Measurements from ENCODE around the gene SGMS1. TPM values are rescaled to one million over a fixed set of nuclear protein-coding genes. Genes with fewer than 3 reads are reported as not detected.

SGMS1 gene
- total and polyA plus RNA-seq, 2 experiments from 2014 or later: 15.0 to 34.7 TPM

- H3K27me3 ChIP-seq (ENCODE audit: insufficient read depth): no peaks in the 10 kb centered on the region
- no peaks in the 10 kb centered on the region for H4K20me1 ChIP-seq (replicated peaks; ENCODE audit: insufficient read depth)
- H3K4me2 ChIP-seq: no peak overlapping the region
- no peak for DNase-seq (ENCODE audit: low spot score)
- H3K36me3 ChIP-seq (ENCODE audit: insufficient read depth): no peaks in the 10 kb centered on the region
- Mint-ChIP-seq H3K4me1 (peaks cover 6% of the 10 kb centered on the region), H3K4me3 (no peak overlapping the region), H3K9me3 (no peaks in the 10 kb centered on the region), H3K27ac (no peak overlapping the region), H3K27me3 (ENCODE audit: insufficient read depth, low read depth, poor library complexity) (no peaks in the 10 kb centered on the region), H3K36me3 (ENCODE audit: low read depth) (no peaks in the 10 kb centered on the region)
- H3F3A ChIP-seq (replicated peaks; ENCODE audit: low read depth): no peaks in the 10 kb centered on the region
- H3K4me3 ChIP-seq: no peak overlapping the region
- no peak overlapping the region for H3K27ac ChIP-seq (ENCODE audit: low read depth)
- H3K9me2 ChIP-seq (ENCODE audit: insufficient read depth): peaks cover 4% of the 10 kb centered on the region; the same call in 1 of the 2 replicates
- no peak overlapping the region for H2AFZ ChIP-seq
- H3K4me1 ChIP-seq (ENCODE audit: insufficient read depth): no peaks in the 10 kb centered on the region
- H3K79me2 ChIP-seq (replicated peaks; ENCODE audit: insufficient read depth): no peaks in the 10 kb centered on the region
- no peak for ATAC-seq
- no peak for TF ChIP-seq ZNF331 (CRISPR knock-in tag; IDR thresholded peaks at IDR 0.05; ENCODE audit: low read depth)
- no peak for TF ChIP-seq NANOG (IDR thresholded peaks at IDR 0.05; ENCODE audit: borderline replicate concordance)
- no peak for TF ChIP-seq REST (IDR thresholded peaks at IDR 0.05; ENCODE audit: unreplicated experiment)
- no peak for TF ChIP-seq JUNB (IDR thresholded peaks at IDR 0.05; ENCODE audit: unreplicated experiment)
- TF ChIP-seq CREB1 (CRISPR knock-in tag; IDR thresholded peaks at IDR 0.05; ENCODE audit: low read depth): no peak
- no peak for TF ChIP-seq ETS1 (IDR thresholded peaks at IDR 0.05)
- TF ChIP-seq EZH2 (IDR thresholded peaks at IDR 0.05; ENCODE audit: low read depth, unreplicated experiment): no peak
- TF ChIP-seq CTCF (conservative IDR thresholded peaks at IDR 0.05; ENCODE audit: low read depth in 2 of 2): no peak
- TF ChIP-seq POLR2AphosphoS5 (IDR thresholded peaks at IDR 0.05; ENCODE audit: low read depth): no peak
- no peak for TF ChIP-seq STAT1 (IDR thresholded peaks at IDR 0.05; ENCODE audit: unreplicated experiment)
- TF ChIP-seq EZH2phosphoT487 (IDR thresholded peaks at IDR 0.05; ENCODE audit: unreplicated experiment): no peak
- TF ChIP-seq ZNF462 (CRISPR knock-in tag; IDR thresholded peaks at IDR 0.05): no peak
- TF ChIP-seq ZNF114 (CRISPR knock-in tag; IDR thresholded peaks at IDR 0.05): no peak
Measured at GRCh38 chr10:50658165-50658564, 34.4 kb upstream of the SGMS1 start.
